Measurements from ENCODE around the gene INPP5D. TPM values are rescaled to one million over a fixed set of nuclear protein-coding genes. Genes with fewer than 3 reads are reported as not detected.

INPP5D gene
- total RNA-seq, 2 donors from 2014 or later: 0.66 to 3.0 TPM

DNA sequence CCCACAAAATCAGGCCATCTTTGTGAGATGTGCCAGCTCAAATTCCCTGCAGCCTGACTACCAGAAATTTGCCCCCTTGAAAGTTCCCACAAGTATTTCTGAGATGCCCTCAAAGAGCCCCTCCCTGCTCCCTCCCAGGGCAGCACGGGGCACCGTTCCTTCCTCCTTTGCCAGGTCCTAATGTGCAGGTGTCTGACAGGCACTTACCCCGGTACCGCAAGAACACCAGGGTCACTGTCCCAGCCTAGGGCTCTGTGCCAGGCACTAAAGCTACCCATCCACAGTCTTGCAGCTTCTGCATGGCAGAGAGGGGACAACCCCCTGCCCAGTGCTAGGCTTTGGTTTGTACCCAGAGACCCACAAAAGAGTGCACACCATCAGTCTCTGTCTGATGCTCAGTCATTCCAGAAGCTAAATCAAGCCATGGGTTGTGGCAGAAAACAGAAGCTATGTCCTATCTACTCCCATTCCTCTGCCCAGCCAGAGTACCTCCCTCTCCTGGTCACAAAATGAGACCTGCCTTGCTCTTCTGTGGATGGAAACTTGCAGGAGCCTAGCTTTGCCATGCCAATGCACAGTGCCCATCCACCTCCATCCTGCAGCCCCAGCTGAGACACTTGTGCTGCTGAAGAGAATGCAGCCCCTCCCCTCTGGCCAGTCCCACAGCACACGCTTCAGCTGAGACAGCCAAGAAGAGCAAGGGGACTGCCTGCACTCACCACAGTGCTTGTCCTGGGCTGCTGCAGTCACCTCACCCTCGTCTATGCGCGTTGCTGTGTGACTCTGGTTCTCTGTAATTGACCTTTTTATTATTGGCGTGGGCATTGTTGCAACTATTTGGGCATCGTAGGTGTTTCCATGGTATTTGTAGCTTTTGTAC, 48.7 kb downstream of the INPP5D start:
- Histone ChIP-seq H3K4me1 (ENCODE audit: control insufficient read depth, insufficient read depth, low read length) (no peaks in the 10 kb centered on the region), H3K4me3 (ENCODE audit: low read length) (no peak overlapping the region), H3K36me3 (ENCODE audit: control insufficient read depth, insufficient read depth, low read length) (no peaks in the 10 kb centered on the region), H3K9me3 (ENCODE audit: control insufficient read depth, low read length) (peaks cover 7% of the 10 kb centered on the region), H3K9ac (ENCODE audit: extremely low read depth, low read length, poor library complexity, severe bottlenecking) (no peak overlapping the region), H3K27ac (ENCODE audit: low read depth, low read length) (no peak overlapping the region), H3K27me3 (ENCODE audit: control insufficient read depth, insufficient read depth, low read length, poor library complexity, severe bottlenecking) (no peaks in the 10 kb centered on the region)
- peaks cover 4% of the 10 kb centered on the region for H3K9me3 Mint-ChIP-seq
- peaks cover 12% of the 10 kb centered on the region for H3K27me3 Mint-ChIP-seq (ENCODE audit: insufficient read depth)
- TF ChIP-seq, protein P1, sequence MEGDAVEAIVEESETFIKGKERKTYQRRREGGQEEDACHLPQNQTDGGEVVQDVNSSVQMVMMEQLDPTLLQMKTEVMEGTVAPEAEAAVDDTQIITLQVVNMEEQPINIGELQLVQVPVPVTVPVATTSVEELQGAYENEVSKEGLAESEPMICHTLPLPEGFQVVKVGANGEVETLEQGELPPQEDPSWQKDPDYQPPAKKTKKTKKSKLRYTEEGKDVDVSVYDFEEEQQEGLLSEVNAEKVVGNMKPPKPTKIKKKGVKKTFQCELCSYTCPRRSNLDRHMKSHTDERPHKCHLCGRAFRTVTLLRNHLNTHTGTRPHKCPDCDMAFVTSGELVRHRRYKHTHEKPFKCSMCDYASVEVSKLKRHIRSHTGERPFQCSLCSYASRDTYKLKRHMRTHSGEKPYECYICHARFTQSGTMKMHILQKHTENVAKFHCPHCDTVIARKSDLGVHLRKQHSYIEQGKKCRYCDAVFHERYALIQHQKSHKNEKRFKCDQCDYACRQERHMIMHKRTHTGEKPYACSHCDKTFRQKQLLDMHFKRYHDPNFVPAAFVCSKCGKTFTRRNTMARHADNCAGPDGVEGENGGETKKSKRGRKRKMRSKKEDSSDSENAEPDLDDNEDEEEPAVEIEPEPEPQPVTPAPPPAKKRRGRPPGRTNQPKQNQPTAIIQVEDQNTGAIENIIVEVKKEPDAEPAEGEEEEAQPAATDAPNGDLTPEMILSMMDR (conservative IDR thresholded peaks at IDR 0.05): no peak
- H3K4me1 Mint-ChIP-seq: no peaks in the 10 kb centered on the region
- 81 to 93% methylated on average over 8 to 10 of the region's 10 CpGs for WGBS, 2 experiments (ENCODE audit: insufficient coverage in 1 of 2, insufficient read length in 1 of 2)
- H3K4me3 Mint-ChIP-seq: no peak overlapping the region
- no peak overlapping the region for H3K27ac Mint-ChIP-seq
- DNase-seq: no peak
- no peaks in the 10 kb centered on the region for H3K36me3 Mint-ChIP-seq (ENCODE audit: low read depth)

DNA sequence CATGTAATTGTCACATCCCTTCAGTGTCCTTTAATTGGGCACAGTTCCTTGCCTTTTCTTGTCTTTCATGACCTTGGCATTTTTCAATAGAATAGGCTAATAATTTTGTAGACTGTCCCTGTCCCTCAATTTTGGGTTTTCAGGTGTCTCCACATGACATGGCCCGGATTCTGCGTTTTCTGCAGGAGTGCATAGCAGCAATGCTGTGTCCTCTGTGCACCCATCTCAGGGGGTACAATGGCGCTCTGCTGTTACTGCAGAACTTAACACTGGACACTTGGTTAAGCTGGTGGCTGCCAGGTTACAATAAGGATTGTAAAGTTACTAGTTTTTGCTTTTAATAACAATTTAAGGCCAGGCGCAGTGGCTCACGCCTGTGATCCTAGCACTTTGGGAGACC, 51.3 kb downstream of the INPP5D start:
- Mint-ChIP-seq H3K9me3 (no peaks in the 10 kb centered on the region), H3K4me1 (peaks cover 10% of the 10 kb centered on the region), H3K27ac (no peak overlapping the region), H3K36me3 (ENCODE audit: low read depth) (no peaks in the 10 kb centered on the region), H3K27me3 (ENCODE audit: insufficient read depth) (peaks cover 4% of the 10 kb centered on the region), H3K4me3 (no peak overlapping the region)
- no peak for DNase-seq
- Histone ChIP-seq H3K4me1 (ENCODE audit: control insufficient read depth, insufficient read depth, low read length) (no peaks in the 10 kb centered on the region), H3K9ac (ENCODE audit: extremely low read depth, low read length, poor library complexity, severe bottlenecking) (no peak overlapping the region), H3K36me3 (ENCODE audit: control insufficient read depth, insufficient read depth, low read length) (no peaks in the 10 kb centered on the region), H3K27me3 (ENCODE audit: control insufficient read depth, insufficient read depth, low read length, poor library complexity, severe bottlenecking) (no peaks in the 10 kb centered on the region), H3K4me3 (ENCODE audit: low read length) (no peak overlapping the region), H3K9me3 (ENCODE audit: control insufficient read depth, low read length) (no peaks in the 10 kb centered on the region), H3K27ac (ENCODE audit: low read depth, low read length) (no peak overlapping the region)
- WGBS, 2 experiments (ENCODE audit: insufficient coverage in 1 of 2, insufficient read length in 1 of 2): 93 to 97% methylated on average over 5 of the region's 5 CpGs
- TF ChIP-seq, protein P1 (conservative IDR thresholded peaks at IDR 0.05): no peak

DNA sequence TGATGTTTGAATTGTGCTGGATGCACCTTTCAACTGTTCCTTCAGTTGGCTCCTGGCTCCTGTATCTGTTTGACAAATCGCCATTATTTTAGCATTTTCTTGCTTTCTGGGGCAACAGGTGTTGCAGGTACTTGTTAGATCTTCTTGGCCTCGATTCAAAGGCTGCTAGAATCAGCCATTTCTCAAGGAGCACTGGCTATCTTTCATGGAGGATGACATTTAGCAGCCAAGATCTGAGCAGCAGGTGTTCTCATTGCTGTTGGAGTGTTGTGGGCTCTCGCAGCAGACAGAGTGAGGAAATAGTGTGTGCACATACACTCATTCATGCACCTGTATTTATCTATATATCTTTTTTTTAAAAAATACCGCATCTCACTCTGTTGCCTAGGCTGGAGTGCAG, 52.2 kb downstream of the INPP5D start:
- peaks cover 4% of the 10 kb centered on the region for H3K27me3 Mint-ChIP-seq (ENCODE audit: insufficient read depth)
- TF ChIP-seq, protein P1 (conservative IDR thresholded peaks at IDR 0.05): no peak

More for the DNA sequence above, 52.2 kb downstream of the INPP5D start:
- Histone ChIP-seq H3K27ac (ENCODE audit: low read depth, low read length) (no peak overlapping the region), H3K27me3 (ENCODE audit: control insufficient read depth, insufficient read depth, low read length, poor library complexity, severe bottlenecking) (no peaks in the 10 kb centered on the region), H3K36me3 (ENCODE audit: control insufficient read depth, insufficient read depth, low read length) (no peaks in the 10 kb centered on the region), H3K9me3 (ENCODE audit: control insufficient read depth, low read length) (no peaks in the 10 kb centered on the region), H3K4me3 (ENCODE audit: low read length) (no peak overlapping the region), H3K9ac (ENCODE audit: extremely low read depth, low read length, poor library complexity, severe bottlenecking) (no peak overlapping the region), H3K4me1 (ENCODE audit: control insufficient read depth, insufficient read depth, low read length) (no peaks in the 10 kb centered on the region)
- Mint-ChIP-seq H3K4me3 (no peak overlapping the region), H3K4me1 (peaks cover 13% of the 10 kb centered on the region), H3K9me3 (no peaks in the 10 kb centered on the region), H3K27ac (no peak overlapping the region), H3K36me3 (ENCODE audit: low read depth) (no peaks in the 10 kb centered on the region)
- 81 to 93% methylated on average over 3 to 4 of the region's 4 CpGs for WGBS, 2 experiments (ENCODE audit: insufficient coverage in 1 of 2, insufficient read length in 1 of 2)
- no peak for DNase-seq
